Fibroblast of villous mesenchyme (primary cell): ENCODE results near the gene CHRNB2. TPM values are rescaled to one million over a fixed set of nuclear protein-coding genes. Genes with fewer than 3 reads are reported as not detected.

Experiments used
- DNase-seq: peaks from one replicate; pipeline ENCODE4 v3.0.0-alpha.2; 2010; ENCODE audit warnings: low read depth
- H3K4me3 ChIP-seq: 2 replicates; pipeline ENCODE4 v1.5.1; 2011; ENCODE audit warnings: low read depth, mild to moderate bottlenecking, low read length
- CTCF ChIP-seq: IDR thresholded peaks from 2 replicates; pipeline ENCODE4 v1.5.1; 2012; ENCODE audit warnings: low read depth, mild to moderate bottlenecking, low read length; ENCODE audit not compliant: insufficient read depth
- total RNA-seq: library from RNA; depleted of rRNA; stranded (reverse); fragments of >200 nt; gene quantifications from 2 replicates; pipeline ENCODE4 v1.2.3, GENCODE V29; 2012

The CHRNB2 gene
- total RNA-seq, 1 donor = not detected

GRCh38 chr1:154533952-154534844 is 33.4 kb upstream of the CHRNB2 start:
- peak; percentile 23 for DNase-seq
- TF ChIP-seq CTCF = peak; percentile 52

GRCh38 chr1:154536570-154536969 is 31.0 kb upstream of the CHRNB2 start:
- DNase-seq = no peak
- no peak overlapping the region for H3K4me3 ChIP-seq
- TF ChIP-seq CTCF = no peak

More at GRCh38 chr1:154533952-154534844, 33.4 kb upstream of the CHRNB2 start:
- H3K4me3 ChIP-seq = no peak overlapping the region

GRCh38 chr1:154539486-154540483 is 27.8 kb upstream of the CHRNB2 start:
- no peak for TF ChIP-seq CTCF
- no peak for DNase-seq

GRCh38 chr1:154541231-154541630 is 26.3 kb upstream of the CHRNB2 start:
- DNase-seq = no peak
- no peak overlapping the region for H3K4me3 ChIP-seq
- TF ChIP-seq CTCF = no peak

More at GRCh38 chr1:154539486-154540483, 27.8 kb upstream of the CHRNB2 start:
- H3K4me3 ChIP-seq = no peak overlapping the region

- H3K4me3 ChIP-seq = no peak overlapping the region
- peak; percentile 59 for DNase-seq
- peak; percentile 84 for TF ChIP-seq CTCF
Observed at GRCh38 chr1:154546264-154547063, 21.1 kb upstream of the CHRNB2 start.

- DNase-seq = no peak
- no peak overlapping the region for H3K4me3 ChIP-seq
- no peak for TF ChIP-seq CTCF
Observed at GRCh38 chr1:154547105-154547732, 20.4 kb upstream of the CHRNB2 start.
